Measurements from ENCODE around the gene NPTX1. TPM values are rescaled to one million over a fixed set of nuclear protein-coding genes. Genes with fewer than 3 reads are reported as not detected.

NPTX1 gene
- total RNA-seq, 1 donor from 2014 or later = 1.3 TPM

DNA sequence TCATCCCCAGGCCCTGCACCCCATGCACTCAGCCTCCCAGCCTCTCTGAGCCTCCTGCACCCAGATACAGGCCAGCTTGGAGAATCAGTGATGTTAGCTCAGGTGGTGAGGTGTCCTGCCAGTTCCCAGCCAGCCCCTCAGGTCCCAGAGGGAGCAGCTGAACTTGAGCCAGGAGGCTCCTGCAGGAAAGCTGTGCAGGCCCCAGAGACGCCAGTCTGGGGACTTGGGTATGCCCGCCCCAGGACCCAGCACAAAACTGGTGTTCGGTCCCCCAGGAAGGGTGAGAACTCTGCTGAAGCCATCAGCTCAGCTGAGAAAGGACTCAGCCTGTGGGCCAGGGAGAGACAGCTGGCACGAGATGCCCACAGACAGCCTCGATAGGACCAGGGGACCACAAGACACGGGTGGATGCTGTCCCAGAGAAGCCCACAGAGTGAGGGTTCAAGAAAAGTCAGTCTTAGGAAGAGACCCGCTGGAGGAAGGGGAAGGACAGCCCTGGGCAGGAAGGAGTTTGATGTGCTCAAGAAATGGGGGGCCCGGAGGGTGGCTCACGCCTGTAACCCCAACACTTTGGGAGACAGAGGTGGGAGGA is 50.5 kb downstream of the NPTX1 start:
- Histone ChIP-seq H3K27me3 (no peaks in the 10 kb centered on the region), H3K4me3 (no peak overlapping the region), H3K9me3 (no peaks in the 10 kb centered on the region), H3K36me3 (no peaks in the 10 kb centered on the region), H3K4me1 (peaks cover 6% of the 10 kb centered on the region), H3K27ac (no peak overlapping the region)
- TF ChIP-seq CTCF (IDR thresholded peaks at IDR 0.05) = no peak
- DNase-seq (no peak), ATAC-seq (no peak)
- intact Hi-C loops (cut with DNase I) = loop anchor here (5.0 to 10.0 kb wide), 2 partner anchors 149 to 541 kb away; no protein-coding TSS in a partner anchor

DNA sequence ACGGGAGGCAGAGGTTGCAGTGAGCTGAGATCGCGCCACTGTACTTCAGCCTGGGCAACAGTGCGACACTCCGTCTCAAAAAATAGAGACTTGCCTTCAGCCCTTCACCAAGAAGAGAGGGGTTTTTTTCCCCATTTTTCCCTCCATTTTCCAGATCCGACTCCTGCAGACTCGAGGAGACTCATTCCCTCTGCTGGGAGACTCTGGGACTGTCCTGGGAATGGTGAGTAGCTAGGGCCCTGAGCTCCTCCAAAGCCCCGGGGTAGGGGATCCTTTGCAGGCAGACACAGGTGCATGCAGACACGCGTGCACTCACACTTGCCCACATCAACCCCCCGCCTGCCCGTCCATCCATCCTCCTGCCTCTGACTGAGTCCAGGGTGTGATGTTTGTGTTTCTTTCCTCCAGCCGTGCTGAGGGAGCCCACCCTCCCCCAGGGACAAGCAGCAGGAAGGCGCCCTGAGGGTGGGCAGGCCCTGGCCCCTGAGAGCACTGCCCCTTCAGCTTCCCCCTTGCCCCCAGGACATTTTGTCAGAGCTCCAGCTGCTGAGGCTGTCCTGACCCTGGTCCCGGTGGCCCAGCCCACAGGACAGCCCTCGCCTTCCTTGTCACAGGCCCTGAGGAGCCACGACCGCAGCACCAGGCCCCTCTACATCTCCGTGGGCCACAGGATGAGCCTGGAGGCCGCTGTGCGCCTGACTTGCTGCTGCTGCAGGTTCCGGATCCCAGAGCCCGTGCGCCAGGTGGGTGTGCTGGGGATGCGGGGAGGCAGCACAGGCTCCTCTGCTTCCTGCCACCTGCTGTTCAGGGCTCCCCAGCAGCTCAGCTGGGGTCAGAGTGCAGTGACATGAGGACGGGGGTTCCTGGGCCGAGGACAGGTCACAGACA is 51.3 kb downstream of the NPTX1 start:
- ATAC-seq (no peak), DNase-seq (no peak)
- H3K9me3 ChIP-seq = no peaks in the 10 kb centered on the region
- no peaks in the 10 kb centered on the region for H3K27me3 ChIP-seq
- H3K36me3 ChIP-seq = peaks cover 1% of the 10 kb centered on the region
- intact Hi-C loops (cut with DNase I) = loop anchor here (5.0 to 10.0 kb wide), 2 partner anchors 150 to 542 kb away; no protein-coding TSS in a partner anchor
- H3K27ac ChIP-seq = no peak overlapping the region
- peaks cover 6% of the 10 kb centered on the region for H3K4me1 ChIP-seq
- no peak for TF ChIP-seq CTCF (IDR thresholded peaks at IDR 0.05)
- no peak overlapping the region for H3K4me3 ChIP-seq

DNA sequence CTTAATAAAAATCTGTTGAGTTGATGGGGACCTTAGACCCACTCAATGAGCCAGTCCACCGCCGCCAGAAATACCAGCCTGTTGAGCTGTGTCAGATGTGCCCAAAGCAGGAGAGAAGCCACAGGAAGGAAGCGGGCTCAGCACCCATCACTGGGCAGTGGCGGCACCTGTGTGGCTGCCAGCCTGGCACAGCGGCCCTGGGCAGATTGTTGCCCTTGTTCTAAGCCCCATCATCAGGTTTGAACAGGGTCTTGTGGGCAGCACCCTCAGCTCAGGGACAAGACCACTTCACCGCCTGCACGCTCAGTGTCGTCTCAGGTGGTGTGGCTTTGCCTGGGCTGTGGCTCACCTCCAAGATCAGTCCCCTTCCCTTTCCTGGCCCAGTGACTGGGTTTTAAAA is 52.1 kb downstream of the NPTX1 start:
- Histone ChIP-seq H3K27me3 (no peaks in the 10 kb centered on the region), H3K4me3 (no peak overlapping the region), H3K36me3 (peaks cover 7% of the 10 kb centered on the region), H3K4me1 (peaks cover 6% of the 10 kb centered on the region), H3K27ac (no peak overlapping the region), H3K9me3 (no peaks in the 10 kb centered on the region)
- no peak for DNase-seq
- no peak for ATAC-seq
- intact Hi-C loops (cut with DNase I) = loop anchor here (10.0 kb wide), 1 partner anchor 151 kb away; no protein-coding TSS in a partner anchor
- TF ChIP-seq CTCF (IDR thresholded peaks at IDR 0.05) = no peak

DNA sequence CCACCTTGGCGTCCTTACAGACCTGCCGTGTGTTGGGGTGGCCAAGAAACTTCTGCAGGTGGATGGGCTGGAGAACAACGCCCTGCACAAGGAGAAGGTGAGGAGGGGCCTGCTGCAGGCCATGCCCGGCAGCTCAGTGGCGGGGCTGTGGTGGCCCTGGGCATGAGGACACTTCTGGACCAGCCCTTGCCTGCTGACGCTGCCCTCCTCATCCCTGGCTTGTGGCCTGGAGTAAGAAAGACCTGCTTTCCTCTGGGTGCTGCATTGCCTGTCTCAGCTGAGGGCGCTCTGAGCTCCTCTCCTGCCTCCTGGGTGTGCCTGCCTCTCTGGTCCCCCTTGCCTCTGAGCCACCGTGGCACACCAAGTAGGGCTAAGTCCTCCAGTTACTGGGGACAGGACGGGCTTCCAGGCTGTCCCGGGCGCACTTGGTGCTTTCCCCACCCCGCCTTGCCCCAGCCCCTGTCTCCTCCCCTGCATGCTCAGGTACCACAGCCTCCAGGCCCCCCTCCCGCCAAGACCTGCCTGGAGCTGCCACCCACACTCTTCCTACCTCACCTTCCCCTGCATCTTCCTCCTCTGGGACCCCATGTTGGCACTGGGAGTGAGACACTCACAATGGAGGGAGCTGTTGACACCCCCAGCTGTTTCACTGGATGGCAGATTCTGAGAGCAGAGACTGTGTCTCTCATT is 52.7 kb downstream of the NPTX1 start:
- Histone ChIP-seq H3K4me3 (no peak overlapping the region), H3K4me1 (peaks cover 6% of the 10 kb centered on the region), H3K9me3 (no peaks in the 10 kb centered on the region), H3K27ac (no peak overlapping the region), H3K27me3 (no peaks in the 10 kb centered on the region), H3K36me3 (peaks cover 7% of the 10 kb centered on the region)
- ATAC-seq (no peak), DNase-seq (no peak)
- TF ChIP-seq CTCF (IDR thresholded peaks at IDR 0.05) = no peak
- intact Hi-C loops (cut with DNase I) = loop anchor here (10.0 kb wide), 1 partner anchor 151 kb away; no protein-coding TSS in a partner anchor

DNA sequence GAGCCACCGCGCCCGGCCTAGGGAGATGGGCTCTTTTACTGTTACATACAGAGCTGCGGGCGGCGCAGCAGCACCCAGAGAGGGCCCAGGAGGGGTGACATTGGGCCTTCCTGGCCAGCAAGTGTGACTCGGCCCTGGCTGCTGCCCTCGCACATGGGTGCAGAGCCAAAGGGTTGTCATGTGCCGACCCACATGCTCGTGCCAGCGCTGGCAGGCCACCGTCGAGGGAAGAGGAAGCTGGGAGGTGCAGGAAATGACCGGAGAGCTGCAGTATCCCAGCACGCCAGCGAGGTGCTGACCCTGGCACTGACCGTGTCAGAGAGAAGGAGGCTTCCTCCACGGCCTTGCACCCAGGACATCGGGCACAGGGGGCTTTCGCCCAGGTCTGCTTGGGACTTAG is 53.4 kb downstream of the NPTX1 start:
- Histone ChIP-seq H3K27me3 (no peaks in the 10 kb centered on the region), H3K4me3 (no peak overlapping the region), H3K9me3 (no peaks in the 10 kb centered on the region), H3K27ac (no peak overlapping the region), H3K4me1 (peaks cover 6% of the 10 kb centered on the region), H3K36me3 (peaks cover 9% of the 10 kb centered on the region)
- DNase-seq (no peak), ATAC-seq (peak; percentile 5)
- intact Hi-C loops (cut with DNase I) = loop anchor here (10.0 kb wide), 1 partner anchor 152 kb away; no protein-coding TSS in a partner anchor
- TF ChIP-seq CTCF (IDR thresholded peaks at IDR 0.05) = no peak

Measured in upper lobe of right lung (tissue), 1 donor.